ENCODE data around the gene TOR3A. TPM values are rescaled to one million over a fixed set of nuclear protein-coding genes. Genes with fewer than 3 reads are reported as not detected.

The TOR3A gene
- total and polyA plus RNA-seq, 2 of the 13 experiments (the other 11 are each of a cell fraction or from before 2014, with no cell fraction given) = 14.7 to 28.4 TPM

DNA sequence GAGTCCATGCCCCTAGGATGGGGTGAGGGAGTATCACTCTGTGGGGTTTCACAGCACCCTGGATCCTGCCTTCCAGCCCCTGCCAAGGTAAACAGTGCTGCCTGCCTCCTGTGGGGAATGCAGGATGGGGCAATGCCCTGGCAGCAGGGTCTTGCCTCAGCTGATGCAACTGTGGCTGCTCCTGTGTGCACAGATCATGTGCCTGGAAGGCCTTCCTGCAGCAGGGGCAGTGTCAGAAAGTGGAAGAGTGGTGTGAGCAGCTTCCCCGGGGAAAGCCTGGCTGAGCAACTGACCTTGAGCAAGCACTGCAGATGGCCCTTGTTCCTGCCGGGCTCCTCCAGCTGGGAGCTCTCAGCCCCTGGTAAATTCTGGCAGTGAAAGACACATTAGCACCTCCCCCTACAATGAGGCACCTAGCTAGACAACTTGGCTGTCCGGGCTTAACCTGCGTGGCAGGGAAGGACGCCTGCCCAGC, 9.9 kb downstream of the TOR3A start (continued):
- TF ChIP-seq, protein P1, sequence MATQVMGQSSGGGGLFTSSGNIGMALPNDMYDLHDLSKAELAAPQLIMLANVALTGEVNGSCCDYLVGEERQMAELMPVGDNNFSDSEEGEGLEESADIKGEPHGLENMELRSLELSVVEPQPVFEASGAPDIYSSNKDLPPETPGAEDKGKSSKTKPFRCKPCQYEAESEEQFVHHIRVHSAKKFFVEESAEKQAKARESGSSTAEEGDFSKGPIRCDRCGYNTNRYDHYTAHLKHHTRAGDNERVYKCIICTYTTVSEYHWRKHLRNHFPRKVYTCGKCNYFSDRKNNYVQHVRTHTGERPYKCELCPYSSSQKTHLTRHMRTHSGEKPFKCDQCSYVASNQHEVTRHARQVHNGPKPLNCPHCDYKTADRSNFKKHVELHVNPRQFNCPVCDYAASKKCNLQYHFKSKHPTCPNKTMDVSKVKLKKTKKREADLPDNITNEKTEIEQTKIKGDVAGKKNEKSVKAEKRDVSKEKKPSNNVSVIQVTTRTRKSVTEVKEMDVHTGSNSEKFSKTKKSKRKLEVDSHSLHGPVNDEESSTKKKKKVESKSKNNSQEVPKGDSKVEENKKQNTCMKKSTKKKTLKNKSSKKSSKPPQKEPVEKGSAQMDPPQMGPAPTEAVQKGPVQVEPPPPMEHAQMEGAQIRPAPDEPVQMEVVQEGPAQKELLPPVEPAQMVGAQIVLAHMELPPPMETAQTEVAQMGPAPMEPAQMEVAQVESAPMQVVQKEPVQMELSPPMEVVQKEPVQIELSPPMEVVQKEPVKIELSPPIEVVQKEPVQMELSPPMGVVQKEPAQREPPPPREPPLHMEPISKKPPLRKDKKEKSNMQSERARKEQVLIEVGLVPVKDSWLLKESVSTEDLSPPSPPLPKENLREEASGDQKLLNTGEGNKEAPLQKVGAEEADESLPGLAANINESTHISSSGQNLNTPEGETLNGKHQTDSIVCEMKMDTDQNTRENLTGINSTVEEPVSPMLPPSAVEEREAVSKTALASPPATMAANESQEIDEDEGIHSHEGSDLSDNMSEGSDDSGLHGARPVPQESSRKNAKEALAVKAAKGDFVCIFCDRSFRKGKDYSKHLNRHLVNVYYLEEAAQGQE (IDR thresholded peaks at IDR 0.05; ENCODE audit: borderline replicate concordance in 1 of 2, low read depth in 1 of 2, low read length in 2 of 2) = no peak
- TF ChIP-seq DMAP1 (CRISPR knock-in tag; IDR thresholded peaks at IDR 0.05) (no peak; the same call in 1 of the 2 replicates), NR1H2 (CRISPR knock-in tag; IDR thresholded peaks at IDR 0.05; ENCODE audit: borderline replicate concordance, low read depth) (no peak), ZNF530 (CRISPR knock-in tag; IDR thresholded peaks at IDR 0.05; ENCODE audit: low read depth) (no peak), ZNF446 (CRISPR knock-in tag; IDR thresholded peaks at IDR 0.05) (no peak), AGO2 (optimal IDR thresholded peaks at IDR 0.05; ENCODE audit: low read depth, low read length) (peak; percentile 14), GABPB1 (CRISPR knock-in tag; IDR thresholded peaks at IDR 0.05) (peak; percentile 81), MEIS1 (CRISPR knock-in tag; IDR thresholded peaks at IDR 0.05; ENCODE audit: borderline replicate concordance) (no peak), JUNB (CRISPR knock-in tag; IDR thresholded peaks at IDR 0.05; ENCODE audit: borderline replicate concordance) (no peak), MXD4 (CRISPR knock-in tag; IDR thresholded peaks at IDR 0.05) (no peak), ATM (IDR thresholded peaks at IDR 0.05; ENCODE audit: borderline replicate concordance) (no peak), ZC3H13 (CRISPR knock-in tag; IDR thresholded peaks at IDR 0.05) (no peak), ZNF816 (CRISPR knock-in tag; IDR thresholded peaks at IDR 0.05; ENCODE audit: borderline replicate concordance) (no peak), ZNF282 (IDR thresholded peaks at IDR 0.05; ENCODE audit: partially characterized antibody) (no peak), SP5 (CRISPR knock-in tag; IDR thresholded peaks at IDR 0.05; ENCODE audit: borderline replicate concordance, low read depth) (no peak), NPAS2 (CRISPR knock-in tag; IDR thresholded peaks at IDR 0.05; ENCODE audit: borderline replicate concordance) (no peak), ZNF720 (CRISPR knock-in tag; IDR thresholded peaks at IDR 0.05) (no peak), SMAD9 (CRISPR knock-in tag; IDR thresholded peaks at IDR 0.05) (no peak)
- TF ChIP-seq, protein P2, sequence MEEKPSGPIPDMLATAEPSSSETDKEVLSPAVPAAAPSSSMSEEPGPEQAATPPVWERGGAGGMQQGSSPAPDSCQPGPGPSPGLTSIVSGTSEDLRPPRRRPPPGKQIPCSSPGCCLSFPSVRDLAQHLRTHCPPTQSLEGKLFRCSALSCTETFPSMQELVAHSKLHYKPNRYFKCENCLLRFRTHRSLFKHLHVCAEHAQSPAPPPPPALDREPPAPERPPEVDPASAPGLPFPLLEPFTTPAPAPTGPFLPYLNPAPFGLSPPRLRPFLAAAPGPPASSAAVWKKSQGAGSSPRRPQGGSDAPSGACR (CRISPR knock-in tag; IDR thresholded peaks at IDR 0.05) = no peak
- TF ChIP-seq, protein P3, sequence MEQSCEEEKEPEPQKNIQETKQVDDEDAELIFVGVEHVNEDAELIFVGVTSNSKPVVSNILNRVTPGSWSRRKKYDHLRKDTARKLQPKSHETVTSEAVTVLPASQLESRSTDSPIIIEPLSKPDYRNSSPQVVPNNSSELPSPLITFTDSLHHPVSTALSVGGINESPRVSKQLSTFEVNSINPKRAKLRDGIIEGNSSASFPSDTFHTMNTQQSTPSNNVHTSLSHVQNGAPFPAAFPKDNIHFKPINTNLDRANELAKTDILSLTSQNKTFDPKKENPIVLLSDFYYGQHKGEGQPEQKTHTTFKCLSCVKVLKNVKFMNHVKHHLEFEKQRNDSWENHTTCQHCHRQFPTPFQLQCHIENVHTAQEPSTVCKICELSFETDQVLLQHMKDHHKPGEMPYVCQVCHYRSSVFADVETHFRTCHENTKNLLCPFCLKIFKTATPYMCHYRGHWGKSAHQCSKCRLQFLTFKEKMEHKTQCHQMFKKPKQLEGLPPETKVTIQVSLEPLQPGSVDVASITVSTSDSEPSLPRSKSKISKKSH (CRISPR knock-in tag; IDR thresholded peaks at IDR 0.05; ENCODE audit: borderline replicate concordance) = no peak
- TF ChIP-seq, protein P4, sequence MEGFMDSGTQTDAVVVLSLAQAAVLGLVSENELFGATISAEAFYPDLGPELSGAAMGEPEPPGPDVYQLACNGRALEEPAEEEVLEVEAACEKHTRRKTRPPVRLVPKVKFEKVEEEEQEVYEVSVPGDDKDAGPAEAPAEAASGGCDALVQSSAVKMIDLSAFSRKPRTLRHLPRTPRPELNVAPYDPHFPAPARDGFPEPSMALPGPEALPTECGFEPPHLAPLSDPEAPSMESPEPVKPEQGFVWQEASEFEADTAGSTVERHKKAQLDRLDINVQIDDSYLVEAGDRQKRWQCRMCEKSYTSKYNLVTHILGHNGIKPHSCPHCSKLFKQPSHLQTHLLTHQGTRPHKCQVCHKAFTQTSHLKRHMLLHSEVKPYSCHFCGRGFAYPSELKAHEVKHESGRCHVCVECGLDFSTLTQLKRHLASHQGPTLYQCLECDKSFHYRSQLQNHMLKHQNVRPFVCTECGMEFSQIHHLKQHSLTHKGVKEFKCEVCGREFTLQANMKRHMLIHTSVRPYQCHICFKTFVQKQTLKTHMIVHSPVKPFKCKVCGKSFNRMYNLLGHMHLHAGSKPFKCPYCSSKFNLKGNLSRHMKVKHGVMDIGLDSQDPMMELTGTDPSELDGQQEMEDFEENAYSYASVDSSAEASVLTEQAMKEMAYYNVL (CRISPR knock-in tag; IDR thresholded peaks at IDR 0.05; ENCODE audit: borderline replicate concordance) = no peak
- TF ChIP-seq, protein P5, sequence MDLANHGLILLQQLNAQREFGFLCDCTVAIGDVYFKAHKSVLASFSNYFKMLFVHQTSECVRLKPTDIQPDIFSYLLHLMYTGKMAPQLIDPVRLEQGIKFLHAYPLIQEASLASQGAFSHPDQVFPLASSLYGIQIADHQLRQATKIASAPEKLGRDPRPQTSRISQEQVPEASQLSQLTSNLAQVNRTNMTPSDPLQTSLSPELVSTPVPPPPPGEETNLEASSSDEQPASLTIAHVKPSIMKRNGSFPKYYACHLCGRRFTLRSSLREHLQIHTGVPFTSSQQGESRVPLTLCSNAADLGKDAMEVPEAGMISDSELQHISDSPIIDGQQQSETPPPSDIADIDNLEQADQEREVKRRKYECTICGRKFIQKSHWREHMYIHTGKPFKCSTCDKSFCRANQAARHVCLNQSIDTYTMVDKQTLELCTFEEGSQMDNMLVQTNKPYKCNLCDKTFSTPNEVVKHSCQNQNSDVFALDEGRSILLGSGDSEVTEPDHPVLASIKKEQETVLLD (CRISPR knock-in tag; IDR thresholded peaks at IDR 0.05; ENCODE audit: low read depth) = no peak

All from HepG2 (cell line).